Activated T-helper 9 cell treated with anti-CD3 and anti-CD28 coated beads, Interleukin-2, amount 50 U/mL, for 16 hours (primary cell): ENCODE measurements around the gene PLPP2.

Experiments used
- DNase-seq: peaks from one replicate; pipeline ENCODE4 v3.0.0-alpha.2; 2020; ENCODE audit warnings: low read depth

Gene PLPP2

DNA sequence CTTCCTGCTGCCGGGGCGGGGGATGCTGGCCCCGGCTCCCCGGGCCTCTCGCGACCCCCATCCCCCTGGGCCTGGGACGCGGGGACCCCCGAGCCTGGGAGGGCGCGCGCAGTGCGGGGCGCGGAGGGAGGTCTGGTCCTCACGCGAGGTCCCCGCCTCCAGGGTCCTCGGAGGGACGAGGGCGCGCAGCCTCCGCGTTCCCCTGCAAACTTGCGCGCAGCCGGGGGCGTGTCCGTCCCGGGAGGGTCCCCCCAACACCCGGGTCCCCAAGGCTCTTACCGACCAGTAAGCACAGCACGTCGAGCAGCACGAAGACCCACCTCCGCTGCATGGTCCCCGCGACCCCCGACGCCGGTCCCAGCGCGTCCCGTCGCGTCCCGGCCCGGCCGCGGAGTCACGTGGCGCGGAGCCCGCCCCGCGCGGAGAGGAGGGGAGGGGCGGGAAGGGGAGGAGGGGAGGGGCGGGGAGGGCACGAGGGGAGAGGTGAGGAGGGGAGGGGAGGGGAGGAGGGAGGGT lies at the start of gene PLPP2:
PLPP2 (minus strand) TSS at position 398 of the 516 bp plus-strand sequence; CDS start at position 331, 67 bp downstream.
- DNase-seq, result no peak

DNA sequence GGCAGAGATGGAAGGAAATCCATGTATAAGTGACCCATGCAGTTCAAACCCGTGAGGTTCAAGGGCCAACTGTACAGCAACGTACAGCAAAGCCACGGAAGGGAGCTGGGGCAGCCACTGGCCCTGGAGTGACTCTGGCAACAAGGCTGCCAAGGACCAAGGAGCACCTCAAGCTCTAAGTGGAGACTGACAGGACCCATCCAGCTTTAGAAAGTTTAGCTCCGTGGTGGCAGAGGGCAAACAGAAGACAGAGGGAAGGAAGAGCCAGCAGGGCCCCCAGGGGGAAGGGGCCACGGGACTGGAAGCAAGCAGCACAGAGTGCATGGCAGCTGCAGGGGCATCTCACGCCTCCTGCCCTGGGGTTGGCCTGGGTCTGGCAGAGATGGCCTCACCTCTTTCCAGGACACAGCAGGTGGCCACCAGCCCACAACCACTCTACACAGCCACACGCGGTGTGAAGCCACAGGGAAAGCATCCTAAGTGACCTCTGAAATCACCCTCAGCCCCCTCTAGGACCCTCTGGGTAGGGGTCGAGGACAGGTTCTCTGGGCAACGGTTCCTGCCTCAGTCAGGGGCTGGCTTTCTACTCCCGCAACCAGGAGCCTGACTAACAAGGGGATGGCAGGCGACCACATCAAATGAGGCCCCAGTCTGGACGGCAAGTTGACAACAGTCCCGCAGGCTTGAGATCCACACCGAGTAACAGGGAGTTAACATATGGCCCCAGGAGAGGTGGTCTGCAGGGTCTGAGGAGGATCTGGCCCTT lies 49.6 kb upstream of the PLPP2 start:
- no peak for DNase-seq

DNA sequence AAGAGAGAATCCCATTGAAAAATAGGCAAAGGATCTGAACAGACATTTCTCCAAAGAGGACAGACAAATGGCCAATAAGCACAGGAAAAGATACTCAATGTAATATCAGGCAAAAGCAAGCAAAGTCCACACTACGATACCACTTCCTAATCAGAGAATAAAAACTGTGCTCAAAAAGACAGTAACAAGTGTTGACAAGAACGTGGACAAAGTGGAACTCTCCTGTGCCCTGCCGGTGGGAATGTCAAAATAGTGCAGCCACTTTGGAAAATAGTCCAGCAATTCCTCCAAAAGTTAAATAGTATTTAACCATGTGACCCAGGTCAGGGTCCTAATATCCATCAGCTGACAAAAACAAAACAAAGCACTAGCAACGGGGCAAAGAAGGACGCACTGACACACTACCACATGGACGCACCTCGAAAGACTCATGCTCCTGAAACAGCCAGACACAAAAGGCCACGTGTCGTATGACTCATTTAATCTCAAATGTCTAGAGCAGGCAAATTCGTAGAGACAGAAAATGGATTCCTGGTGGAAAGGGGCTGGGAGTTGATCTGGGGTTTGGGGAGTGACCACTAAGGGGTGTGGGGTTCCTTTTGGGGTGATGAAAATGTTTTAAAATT lies 48.2 kb upstream of the PLPP2 start:
- DNase-seq, result no peak

DNA sequence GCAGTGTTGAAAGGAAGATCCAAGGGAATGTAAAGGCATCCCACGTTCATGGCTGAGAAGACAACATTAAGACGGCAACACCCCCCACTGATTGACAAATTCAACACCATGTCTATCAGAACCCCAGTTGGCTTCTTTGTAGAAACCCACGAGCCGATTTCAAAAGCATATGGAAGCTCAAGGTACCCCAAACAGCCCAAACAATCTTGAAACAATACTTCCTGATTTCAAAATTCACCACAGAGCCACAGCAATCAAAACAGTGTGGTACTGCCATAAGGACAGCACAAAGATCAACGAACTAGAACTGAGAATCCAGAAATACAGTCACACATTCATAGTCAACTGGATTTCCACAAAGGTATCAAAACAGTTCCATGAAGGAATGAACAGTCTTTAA lies 47.2 kb upstream of the PLPP2 start:
- DNase-seq, result no peak

DNA sequence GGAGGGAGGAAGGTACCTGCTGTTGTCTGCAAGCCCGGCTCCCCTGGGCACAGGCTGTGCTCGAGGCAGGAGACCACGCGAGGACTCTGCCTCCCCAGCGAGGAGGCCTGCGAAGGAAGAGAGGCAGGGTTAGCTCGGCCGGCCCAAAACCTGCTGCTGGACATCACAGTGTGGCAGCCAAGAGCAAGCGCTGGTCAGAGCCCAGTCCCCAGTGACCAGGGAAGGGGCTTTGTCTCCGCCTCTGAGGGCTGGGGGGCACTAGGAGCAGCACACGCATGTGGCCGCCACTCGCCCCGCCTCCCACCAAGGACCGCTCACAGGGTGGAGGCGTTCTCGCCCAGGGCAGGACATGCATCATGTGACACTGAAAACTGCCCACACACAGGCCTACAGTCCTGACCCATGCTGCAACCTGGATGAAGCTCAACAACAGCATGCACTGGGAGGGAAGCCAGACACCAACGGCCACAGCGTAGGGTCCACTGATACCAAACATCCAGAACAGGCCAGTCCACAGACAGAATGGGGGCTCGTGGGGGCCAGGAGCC lies 44.9 kb upstream of the PLPP2 start:
- DNase-seq, result no peak

DNA sequence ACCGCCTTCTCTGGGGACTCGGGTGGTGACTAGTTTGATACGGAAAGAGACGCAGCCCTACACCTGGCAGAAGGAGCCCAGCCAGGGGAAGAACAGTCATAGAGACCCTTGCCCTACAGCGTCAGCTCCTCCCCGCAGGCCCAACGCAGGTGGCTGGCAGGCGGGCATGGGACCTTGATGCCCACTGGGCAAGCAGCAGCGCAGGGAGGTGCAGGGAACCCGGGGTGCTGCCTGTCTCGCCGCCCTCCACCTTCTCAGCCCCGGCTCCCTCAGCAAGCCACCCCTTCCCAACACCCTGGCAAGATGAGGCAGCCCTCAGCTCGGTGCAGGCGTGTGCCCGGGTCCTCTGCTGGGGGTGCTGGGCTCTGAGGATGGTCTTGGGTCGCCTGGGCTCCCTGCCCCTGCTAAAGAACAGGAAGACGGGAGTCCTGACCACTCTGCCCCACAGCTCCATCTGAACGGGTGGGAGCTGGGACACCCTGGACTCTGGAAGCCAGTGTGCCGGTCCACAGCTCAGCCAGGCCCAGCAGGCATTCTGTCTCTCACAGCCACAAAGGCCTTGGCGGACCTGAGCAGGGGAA lies 44.4 kb upstream of the PLPP2 start:
- no peak for DNase-seq

DNA sequence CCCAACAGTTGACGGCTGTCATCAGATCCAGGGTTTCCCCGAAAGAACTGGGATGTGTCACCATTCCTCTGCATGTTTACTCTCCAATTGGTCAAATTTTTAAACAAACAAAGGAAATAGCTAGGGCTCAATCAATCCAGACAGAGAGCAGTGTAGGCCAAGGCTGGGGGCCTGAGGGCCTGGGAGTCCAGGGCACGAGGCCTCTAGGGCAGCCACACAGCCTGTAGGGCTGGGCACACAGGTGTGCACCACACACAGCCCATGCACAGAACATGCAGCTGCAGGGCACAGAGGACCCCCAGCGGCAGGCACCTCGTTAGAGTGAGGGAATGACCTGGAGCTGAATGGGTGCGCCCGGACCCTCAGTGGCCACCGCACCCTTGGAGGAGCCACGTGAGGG lies 43.9 kb upstream of the PLPP2 start:
- DNase-seq, result no peak

DNA sequence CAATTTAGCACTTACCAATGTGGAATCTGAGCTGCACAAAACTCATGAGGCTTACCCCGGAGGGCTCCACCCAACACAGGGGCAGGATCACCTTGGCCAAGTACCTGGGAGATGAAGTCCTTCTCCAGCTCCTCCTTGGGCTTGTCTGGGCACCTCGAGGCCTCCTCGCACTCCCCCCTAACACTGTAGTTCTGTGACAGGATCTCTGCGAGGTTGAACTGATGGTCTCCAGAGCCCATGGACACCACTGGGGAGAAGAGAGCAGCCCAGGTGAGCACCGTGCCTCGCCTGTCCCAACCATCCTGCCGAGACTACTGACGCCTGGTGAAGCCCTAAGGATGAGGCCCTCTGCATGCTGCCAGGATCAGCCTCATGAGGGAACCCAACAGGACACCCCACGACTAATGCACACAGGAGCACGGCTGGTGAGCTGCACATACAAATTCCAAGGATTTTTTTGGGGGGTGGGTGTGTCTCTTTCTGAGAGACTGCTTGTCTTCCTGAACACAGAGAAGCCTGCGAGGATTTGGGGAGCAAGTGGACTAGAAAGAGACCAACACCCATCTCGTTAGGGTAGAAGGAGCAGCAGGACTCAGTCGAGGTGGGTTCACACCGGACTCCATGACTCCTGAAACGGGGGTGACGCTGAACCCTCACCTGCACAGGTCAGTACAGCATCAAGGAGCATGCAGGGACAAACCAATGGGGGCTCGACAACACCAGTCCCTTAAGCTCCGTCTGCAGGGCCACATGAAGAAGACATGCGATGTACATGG lies 43.3 kb upstream of the PLPP2 start:
- DNase-seq, result no peak

DNA sequence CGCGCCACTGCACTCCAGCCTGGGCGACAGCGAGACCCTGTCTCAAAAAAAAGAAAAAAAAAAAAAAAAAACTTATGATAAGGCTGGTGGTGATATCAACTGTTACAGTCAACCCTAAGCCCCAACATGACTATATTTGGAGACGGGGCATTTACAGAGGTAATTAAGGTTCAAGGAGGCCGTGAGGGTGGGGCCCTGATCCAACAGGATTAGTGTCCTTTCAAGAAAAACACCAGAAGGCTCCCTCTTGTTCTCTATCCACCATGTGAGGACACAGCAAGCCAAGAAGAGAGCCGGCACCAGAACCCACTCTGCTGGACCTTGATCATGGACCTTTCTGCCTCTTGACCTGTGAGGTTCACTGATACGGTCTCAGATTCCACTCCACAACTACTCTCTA lies 39.3 kb upstream of the PLPP2 start:
- DNase-seq, result no peak

DNA sequence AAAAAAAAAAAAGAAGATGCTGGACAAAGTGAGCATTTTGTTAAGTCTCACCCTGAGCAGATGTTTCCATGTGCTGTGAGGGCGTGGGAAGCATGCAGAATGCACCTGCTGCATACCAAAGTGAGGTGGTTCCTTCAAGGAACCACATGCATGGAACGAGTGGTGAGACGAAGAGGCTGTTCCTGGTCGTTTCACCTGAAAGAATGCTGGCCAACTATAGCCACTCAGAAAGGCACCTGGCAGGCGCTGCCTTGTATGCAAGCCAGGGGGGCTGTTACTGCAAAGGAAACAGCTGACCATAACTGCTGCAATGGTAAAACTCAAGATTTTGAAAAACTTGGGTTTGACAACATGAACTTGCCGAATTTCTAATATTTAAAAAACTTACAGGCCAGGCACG lies 38.7 kb upstream of the PLPP2 start:
- no peak for DNase-seq

DNA sequence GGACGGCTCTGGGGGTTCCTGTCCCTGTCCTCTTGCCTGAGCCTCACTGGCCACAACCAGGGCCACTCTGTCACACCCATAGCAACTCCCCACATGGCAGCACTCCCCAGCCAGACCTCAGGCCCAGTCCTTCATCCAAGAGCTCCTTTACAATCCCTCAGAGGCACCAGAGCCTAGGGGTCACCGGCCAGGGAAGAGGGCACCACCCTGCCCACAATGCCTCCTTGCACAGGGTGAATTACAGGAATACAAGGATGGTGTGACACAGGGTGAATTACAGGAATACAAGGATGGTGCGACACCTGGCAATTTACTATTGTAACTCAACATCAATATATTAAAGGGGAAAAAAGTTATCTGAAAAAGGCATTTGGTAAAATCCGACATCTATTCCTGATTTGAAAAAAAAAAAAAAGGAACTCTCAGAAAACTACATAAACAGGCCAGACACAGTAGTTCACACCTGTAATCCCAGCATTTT lies 36.9 kb upstream of the PLPP2 start:
- no peak for DNase-seq

DNA sequence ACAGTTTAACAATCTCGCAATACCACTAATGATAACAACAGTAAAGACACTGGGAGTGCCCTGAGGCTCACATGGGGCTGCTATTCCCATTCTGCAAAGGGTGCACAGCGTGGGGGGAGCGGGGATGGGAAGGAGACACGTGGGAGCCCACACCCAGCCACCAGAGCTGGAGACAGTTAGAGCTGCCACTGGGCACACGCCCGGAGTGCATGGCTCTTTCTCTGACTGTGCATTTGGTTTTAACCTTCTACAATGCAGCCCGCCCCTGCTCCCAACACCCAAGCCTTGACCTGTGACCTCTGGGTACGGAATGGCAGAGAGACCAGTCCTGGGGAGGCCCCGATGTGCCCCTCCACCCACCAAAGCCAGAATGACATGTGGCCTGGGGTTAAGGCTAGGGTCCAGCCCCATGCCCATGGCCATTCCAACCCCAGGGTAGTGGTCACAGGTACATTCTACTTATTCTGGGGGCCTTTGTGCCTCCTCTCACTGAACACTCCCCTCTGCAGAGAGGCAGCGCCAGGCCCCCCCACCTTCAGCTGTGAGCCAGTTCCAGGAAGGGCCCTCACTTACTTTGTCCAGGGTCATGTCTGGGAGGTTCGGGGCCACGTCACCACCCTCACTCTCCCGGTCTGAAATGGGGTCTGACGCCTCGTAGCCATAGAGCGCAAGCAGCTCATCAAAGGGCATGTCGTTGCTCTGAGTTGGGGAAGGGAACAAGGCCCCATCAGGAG lies 36.3 kb upstream of the PLPP2 start:
- no peak for DNase-seq

DNA sequence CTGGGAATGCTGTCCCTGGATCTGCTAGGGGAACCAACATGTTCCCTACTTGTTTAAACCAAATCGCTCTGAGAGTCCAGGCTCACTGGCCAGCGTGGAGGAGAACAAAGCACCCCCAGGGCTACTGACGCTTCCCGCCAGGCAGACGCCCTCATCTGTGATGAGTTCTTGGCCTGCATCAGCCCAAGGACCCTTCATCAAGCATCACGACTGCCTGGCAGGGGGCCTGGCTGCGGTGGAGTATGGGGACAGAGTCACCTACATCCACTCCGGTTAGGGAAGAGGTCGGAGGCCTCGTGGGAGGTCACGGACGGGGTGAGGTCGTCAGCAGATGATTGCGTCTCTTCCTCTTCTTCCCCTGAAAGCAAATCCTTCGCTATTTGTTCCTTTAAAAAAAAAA lies 35.7 kb upstream of the PLPP2 start:
- no peak for DNase-seq

DNA sequence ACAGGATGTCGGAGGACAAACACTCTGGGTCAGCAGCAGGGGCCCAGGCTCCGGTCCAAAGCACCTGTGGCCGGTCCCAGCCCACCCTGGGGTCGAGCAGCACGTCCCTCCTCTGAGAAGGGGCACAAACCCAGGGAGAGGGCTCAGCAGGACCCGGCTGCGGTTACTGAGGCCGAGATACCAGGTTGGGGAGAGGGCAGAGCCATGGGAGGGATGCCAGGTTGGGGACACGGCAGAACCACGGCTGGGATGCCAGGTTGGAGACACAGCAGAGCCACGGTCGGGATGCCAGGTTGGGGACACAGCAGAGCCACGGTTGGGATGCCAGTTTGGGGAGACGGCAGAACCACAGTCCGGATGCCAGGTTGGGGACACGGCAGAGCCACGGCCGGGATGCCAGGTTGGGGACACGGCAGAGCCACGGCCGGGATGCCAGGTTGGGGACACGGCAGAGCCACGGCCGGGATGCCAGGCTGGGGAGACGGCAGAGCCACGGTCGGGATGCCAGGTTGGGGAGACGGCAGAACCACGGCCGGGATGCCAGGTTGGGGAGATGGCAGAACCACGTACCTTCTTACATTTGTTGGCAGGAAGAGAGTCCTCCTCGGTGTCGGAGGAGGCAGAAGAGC lies 34.8 kb upstream of the PLPP2 start:
- DNase-seq, result no peak

DNA sequence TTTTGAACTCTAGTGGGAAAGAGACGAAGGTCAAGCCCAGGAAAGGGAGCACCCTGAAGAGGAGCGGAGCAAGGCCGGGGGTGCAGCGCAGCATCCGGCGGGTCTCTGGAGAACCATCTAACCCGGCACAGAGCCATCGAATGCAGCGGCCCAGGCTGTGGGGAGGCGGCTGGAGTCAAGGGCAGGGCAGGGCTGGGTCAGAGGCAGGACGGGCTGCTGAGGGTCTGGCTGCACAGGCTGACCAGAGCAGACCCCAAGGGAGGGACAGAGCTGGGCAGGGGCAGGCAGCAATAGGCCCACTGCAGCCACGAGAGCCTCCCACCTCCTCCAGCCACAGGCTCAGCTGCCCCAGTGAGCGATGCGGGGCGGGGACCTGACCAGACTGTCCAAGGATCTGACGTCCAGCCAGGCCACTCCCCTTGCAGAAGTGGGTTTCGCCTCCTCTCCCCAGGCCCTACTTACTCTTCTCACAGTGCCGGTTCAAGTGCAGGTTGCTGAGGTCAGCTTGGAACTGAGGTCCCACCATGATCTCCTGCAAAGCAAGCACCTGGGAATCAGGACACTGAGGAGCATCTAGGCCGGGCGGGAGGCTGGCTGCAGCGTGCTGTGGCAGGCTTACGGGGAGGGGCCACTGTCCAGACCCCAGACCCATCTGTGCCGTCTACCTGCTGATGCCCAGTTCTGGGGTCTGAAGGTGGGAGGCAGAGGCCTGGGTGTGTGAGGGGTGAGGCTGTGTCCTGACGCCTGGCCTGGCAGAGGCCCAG lies 34.2 kb upstream of the PLPP2 start:
- no peak for DNase-seq

DNA sequence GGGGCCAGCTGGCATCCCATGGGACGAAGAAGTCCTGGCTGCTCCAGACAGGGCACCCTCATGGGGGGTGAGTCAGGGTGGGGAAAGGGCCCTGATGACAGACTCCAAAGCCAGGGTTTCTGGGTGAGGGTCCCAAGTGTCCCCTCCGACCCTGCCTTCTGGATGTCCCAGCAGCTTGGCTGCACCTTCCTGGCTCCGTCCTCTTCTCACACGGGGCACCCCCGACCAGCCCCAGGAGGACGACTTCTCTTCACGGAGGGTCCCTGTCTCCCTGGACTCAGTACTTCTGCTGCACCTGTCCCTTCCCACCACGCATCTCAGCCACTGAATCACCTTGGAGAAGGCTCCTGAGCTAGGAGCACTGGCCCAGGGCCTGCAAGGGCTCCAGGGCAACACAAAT lies 33.5 kb upstream of the PLPP2 start:
- DNase-seq, result no peak

DNA sequence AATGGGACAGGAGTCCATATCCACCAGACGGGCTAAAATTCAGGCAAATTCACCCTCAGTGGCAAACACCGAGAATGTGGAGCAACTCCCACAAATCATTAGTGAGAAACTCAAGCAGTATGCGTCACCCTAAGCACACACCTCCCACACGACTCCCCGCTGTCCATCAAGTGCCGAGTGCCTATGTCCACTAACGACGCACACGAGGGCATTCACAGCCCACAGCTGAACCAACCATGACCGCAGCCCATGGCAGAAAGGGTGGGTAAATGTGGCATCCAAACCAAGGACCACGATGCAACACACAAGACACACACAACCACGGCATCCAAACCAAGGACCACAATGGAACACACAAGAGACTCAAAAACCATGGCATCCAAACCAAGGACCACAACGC lies 31.4 kb upstream of the PLPP2 start:
- no peak for DNase-seq

DNA sequence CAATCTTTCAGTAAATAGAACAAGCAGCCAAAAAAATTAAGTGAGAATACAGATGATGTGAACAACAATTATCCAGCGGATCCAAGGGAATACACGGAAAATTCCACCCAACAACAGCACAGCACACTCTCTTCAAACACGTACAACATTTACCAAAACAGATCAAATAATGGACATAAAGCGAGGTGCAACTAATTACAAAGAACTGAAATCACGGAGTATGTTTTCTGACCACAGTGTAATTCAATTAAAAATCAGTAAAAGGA lies 27.2 kb upstream of the PLPP2 start:
- DNase-seq, result no peak

DNA sequence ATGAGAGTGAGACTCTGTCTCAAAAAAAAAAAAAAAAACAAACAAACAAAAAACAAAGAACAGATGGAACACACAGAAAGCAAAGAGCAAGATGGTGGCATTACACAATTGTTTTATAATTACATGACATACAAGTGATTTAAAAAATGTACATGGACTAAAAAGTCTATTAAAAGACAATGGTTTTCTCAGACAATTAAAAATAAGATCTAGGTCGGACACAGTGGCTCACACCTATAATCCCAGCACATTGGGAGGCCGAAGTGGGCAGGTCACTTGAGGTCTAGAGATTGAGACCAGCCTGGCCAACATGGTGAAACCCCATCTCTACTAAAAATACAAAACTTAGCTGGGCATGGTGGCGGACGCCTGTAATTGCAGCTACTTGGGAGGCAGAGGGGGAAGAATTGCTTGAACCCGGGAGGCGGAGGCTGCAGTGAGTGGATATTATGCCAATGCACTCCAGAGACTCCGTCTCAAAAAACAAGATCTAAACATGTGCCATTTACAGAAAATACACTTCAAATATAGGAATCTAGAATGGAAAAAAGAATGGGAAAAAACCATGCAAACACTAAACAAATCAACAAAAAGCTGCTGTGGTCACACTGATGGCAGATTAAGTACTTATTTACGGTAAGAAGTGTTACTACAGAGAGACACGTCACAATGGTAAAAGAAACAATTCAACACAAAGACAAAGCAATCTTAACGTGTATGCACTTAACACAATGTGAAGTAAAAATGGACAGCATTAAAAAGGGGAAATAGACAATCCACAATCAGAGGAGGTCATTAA lies 26.7 kb upstream of the PLPP2 start:
- no peak for DNase-seq

DNA sequence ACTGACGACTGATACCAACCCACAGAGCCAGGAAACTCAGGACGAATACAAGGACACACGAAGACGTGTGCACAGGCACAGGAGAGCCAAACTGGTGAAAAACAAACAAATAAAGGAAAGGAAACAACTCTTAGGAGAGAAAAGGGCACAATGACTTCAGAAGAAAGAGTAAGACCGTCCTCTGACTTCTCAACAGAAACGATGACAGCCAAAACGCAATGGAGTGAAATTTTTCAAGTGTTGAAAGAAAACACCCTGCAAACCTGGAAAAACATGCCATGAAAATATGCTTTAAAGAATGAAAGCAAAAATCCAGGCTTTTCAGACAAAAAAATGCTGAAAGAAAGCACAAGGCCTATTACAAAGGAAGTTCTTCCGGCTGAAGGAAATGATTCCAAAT lies 24.6 kb upstream of the PLPP2 start:
- no peak for DNase-seq
